K562 (cell line): ENCODE results near the gene HPCAL1. TPM values are rescaled to one million over a fixed set of nuclear protein-coding genes. Genes with fewer than 3 reads are reported as not detected.

Experiments
- ADNP ChIP-seq: fragments of 200-800 bp; sonication (Bioruptor generic); IDR thresholded peaks from 2 replicates; pipeline ENCODE4 v1.6.1; 2016; ENCODE audit warnings: missing genetic modification characterization, missing compliant biosample characterization
- BRF1 ChIP-seq: IDR thresholded peaks from 3 replicates; pipeline ENCODE4 v1.6.1; 2011; ENCODE audit warnings: borderline replicate concordance, mild to moderate bottlenecking; ENCODE audit not compliant: insufficient read length; ENCODE audit errors: extremely low read depth
- DNMT1 ChIP-seq: fragments of 450-650 bp; IDR thresholded peaks from 2 replicates; pipeline ENCODE4 v1.6.1; 2016; ENCODE audit warnings: antibody characterized with exemption, mild to moderate bottlenecking
- E2F3 ChIP-seq: fragments of 250-450 bp; sonication (Bioruptor Pico); IDR thresholded peaks from 2 replicates; pipeline ENCODE4 v1.4.0; 2020; ENCODE audit warnings: mild to moderate bottlenecking
- EP300 ChIP-seq: IDR thresholded peaks from 2 replicates; pipeline ENCODE4 v1.6.1; 2012; ENCODE audit warnings: low read length, improper control_type of control experiment
- ESRRA ChIP-seq: fragments of 450-650 bp; IDR thresholded peaks from 2 replicates; pipeline ENCODE4 v1.6.1; 2014; ENCODE audit warnings: low read depth, mild to moderate bottlenecking, moderate library complexity, borderline replicate concordance
- ETS1 ChIP-seq: conservative IDR thresholded peaks from 2 replicates; pipeline ENCODE4 v1.6.1; 2011; ENCODE audit warnings: low read depth, mild to moderate bottlenecking, low read length; ENCODE audit not compliant: control insufficient read depth
- FOXK2 ChIP-seq, 2 experiments: fragments of 450-650 bp; IDR thresholded peaks in 1 of 2; conservative IDR thresholded peaks in 1 of 2; 2 replicates each; pipeline ENCODE4 v1.6.1; 2016; ENCODE audit warnings: low read depth in 2 of 2, mild to moderate bottlenecking in 1 of 2
- FOXP4 ChIP-seq: sonication (generic); formaldehyde crosslinking; IDR thresholded peaks from 2 replicates; pipeline ENCODE4 v1.8.0; 2022; ENCODE audit warnings: mild to moderate bottlenecking, missing genetic modification reagents, borderline replicate concordance
- HNRNPH1 ChIP-seq: fragments of 200-400 bp; formaldehyde crosslinking; optimal IDR thresholded peaks from 2 replicates; pipeline ENCODE3; 2017; ENCODE audit warnings: low read depth, mild to moderate bottlenecking, low read length, moderate library complexity
- JUND ChIP-seq, 2 experiments: IDR thresholded peaks; 2 replicates in 1 of 2; 3 replicates in 1 of 2; pipeline ENCODE4 v1.6.1; 2011; ENCODE audit warnings: borderline replicate concordance in 2 of 2, low read depth in 2 of 2, low read length in 2 of 2, improper control_type of control experiment in 1 of 2, missing biosample characterization in 1 of 2, missing genetic modification characterization in 1 of 2, missing genetic modification reagents in 1 of 2
- NCOA4 ChIP-seq: fragments of 450-650 bp; IDR thresholded peaks from 2 replicates; pipeline ENCODE4 v1.6.1; 2018; ENCODE audit warnings: mild to moderate bottlenecking; ENCODE audit not compliant: partially characterized antibody
- PHF8 ChIP-seq: fragments of 200-600 bp; sonication (generic); IDR thresholded peaks from 2 replicates; pipeline ENCODE4 v1.6.1; 2012; ENCODE audit warnings: mixed run types, mild to moderate bottlenecking, inconsistent platforms, low read length, moderate library complexity, borderline replicate concordance
- PURB ChIP-seq: sonication (generic); formaldehyde crosslinking; IDR thresholded peaks from 2 replicates; pipeline ENCODE4 v1.9.0; 2021; ENCODE audit warnings: low read depth, mild to moderate bottlenecking, missing genetic modification reagents
- RBFOX2 ChIP-seq: fragments of 200-400 bp; formaldehyde crosslinking; IDR thresholded peaks from 2 replicates; pipeline ENCODE4 v1.6.1; 2017; ENCODE audit warnings: low read depth, mild to moderate bottlenecking, low read length, moderate library complexity
- TBL1XR1 ChIP-seq, 2 experiments: IDR thresholded peaks; 2 replicates each; pipeline ENCODE4 v1.6.1; 2012; ENCODE audit warnings: improper control_type of control experiment in 2 of 2, low read length in 2 of 2, mild to moderate bottlenecking in 1 of 2
- ZKSCAN3 ChIP-seq: fragments of 250-450 bp; sonication (Bioruptor Pico); IDR thresholded peaks from 2 replicates; pipeline ENCODE4 v1.4.0; 2020
- ZNF583 ChIP-seq: fragments of 250-450 bp; sonication (Bioruptor Pico); IDR thresholded peaks from 2 replicates; pipeline ENCODE4 v1.4.0; 2020
- ZNF639 ChIP-seq, 2 experiments: fragments of 200-800 bp in 1 of 2; sonication (Bioruptor generic) in 1 of 2; sonication (generic) in 1 of 2; formaldehyde crosslinking in 1 of 2; IDR thresholded peaks in 1 of 2; conservative IDR thresholded peaks in 1 of 2; 2 replicates each; pipeline versions ENCODE4 v1.5.0 to v1.6.1; 2016 to 2020; ENCODE audit warnings: missing compliant biosample characterization in 1 of 2, missing genetic modification characterization in 1 of 2, missing genetic modification reagents in 1 of 2
- ZNF668 ChIP-seq: fragments of 250-450 bp; sonication (Bioruptor Pico); IDR thresholded peaks from 2 replicates; pipeline ENCODE4 v1.8.0; 2022; ENCODE audit warnings: mild to moderate bottlenecking, inconsistent platforms
- ZZZ3 ChIP-seq: fragments of 450-650 bp; IDR thresholded peaks from 2 replicates; pipeline ENCODE4 v1.6.1; 2016; ENCODE audit warnings: antibody characterized with exemption, mild to moderate bottlenecking, moderate library complexity
- polyA plus RNA-seq, 8 experiments: library from polyadenylated mRNA; depleted of rRNA in 4 of 8; stranded (reverse) in 5 of 8; unstranded in 3 of 8; fragments of >200 nt; fragmentation: Nextera tagmentation in 2 of 8; fragmentation: Illumina TruSeq in 1 of 8; extraction: Ambion mirVana in 2 of 8; extraction: Trizol in 1 of 8; gene quantifications; 2 replicates each; pipeline versions ENCODE4 v1.2.1 to v1.2.3, GENCODE V29; 2011 to 2014; ENCODE audit warnings: inconsistent platforms in 1 of 8, missing spikeins in 1 of 8
- total RNA-seq, 7 experiments: library from RNA; depleted of rRNA in 6 of 7; stranded (reverse); fragments of >200 nt in 6 of 7; fragmentation: Illumina TruSeq in 2 of 7; extraction: Trizol in 2 of 7; gene quantifications; 2 replicates each; pipeline versions ENCODE4 v1.2.1 to v1.2.3, GENCODE V29; 2011 to 2021; ENCODE audit warnings: low replicate concordance in 1 of 7
- TF ChIP-seq, protein P1 (sequence below): sonication (generic); formaldehyde crosslinking; IDR thresholded peaks from 2 replicates; pipeline ENCODE4 v1.8.1; 2023; ENCODE audit warnings: mild to moderate bottlenecking, missing genetic modification reagents, moderate library complexity

HPCAL1 gene
- total and polyA plus RNA-seq, 9 of the 15 experiments (the other 6 are each of a cell fraction or from before 2014, with no cell fraction given) = 2.7 to 65.5 (median 23.9) TPM

- no peak for TF ChIP-seq FOXP4 (CRISPR knock-in tag)
- no peak for TF ChIP-seq ZNF583 (CRISPR knock-in tag)
- no peak for TF ChIP-seq E2F3 (CRISPR knock-in tag)
- peak in 1 of 2 experiments; percentile 40; a peak in 1 of 4 replicates for TF ChIP-seq FOXK2 (conservative IDR thresholded peaks at IDR 0.05 in 1 of 2, IDR thresholded peaks at IDR 0.05 in 1 of 2; ENCODE audit: low read depth in 2 of 2)
- no peak for TF ChIP-seq ADNP (tag)
- TF ChIP-seq TBL1XR1 (IDR thresholded peaks at IDR 0.05; ENCODE audit: low read length in 2 of 2) = peak in 1 of 2 experiments; percentile 63; a peak in 2 of 4 replicates
- no peak for TF ChIP-seq HNRNPH1
- no peak for TF ChIP-seq ZNF668
- no peak for TF ChIP-seq ZZZ3
- TF ChIP-seq PURB (CRISPR knock-in tag) = no peak
- TF ChIP-seq, protein P1, sequence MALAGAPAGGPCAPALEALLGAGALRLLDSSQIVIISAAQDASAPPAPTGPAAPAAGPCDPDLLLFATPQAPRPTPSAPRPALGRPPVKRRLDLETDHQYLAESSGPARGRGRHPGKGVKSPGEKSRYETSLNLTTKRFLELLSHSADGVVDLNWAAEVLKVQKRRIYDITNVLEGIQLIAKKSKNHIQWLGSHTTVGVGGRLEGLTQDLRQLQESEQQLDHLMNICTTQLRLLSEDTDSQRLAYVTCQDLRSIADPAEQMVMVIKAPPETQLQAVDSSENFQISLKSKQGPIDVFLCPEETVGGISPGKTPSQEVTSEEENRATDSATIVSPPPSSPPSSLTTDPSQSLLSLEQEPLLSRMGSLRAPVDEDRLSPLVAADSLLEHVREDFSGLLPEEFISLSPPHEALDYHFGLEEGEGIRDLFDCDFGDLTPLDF (CRISPR knock-in tag) = no peak
- no peak for TF ChIP-seq BRF1
- peak; percentile 60; the same call in 1 of the 2 replicates for TF ChIP-seq ESRRA
- no peak for TF ChIP-seq ETS1
- peak; percentile 11; the same call in 1 of the 2 replicates for TF ChIP-seq PHF8
- peak; percentile 69 for TF ChIP-seq RBFOX2
- TF ChIP-seq EP300 = peak; percentile 83
- TF ChIP-seq NCOA4 = no peak
- TF ChIP-seq JUND (IDR thresholded peaks at IDR 0.05; ENCODE audit: borderline replicate concordance, low read depth, low read length) = peak; percentile 62
- peak; percentile 75; the same call in 1 of the 3 replicates for TF ChIP-seq JUND (tag; IDR thresholded peaks at IDR 0.05; ENCODE audit: borderline replicate concordance, low read depth, low read length)
- TF ChIP-seq ZKSCAN3 (CRISPR knock-in tag) = no peak
- TF ChIP-seq ZNF639 (CRISPR knock-in tag; conservative IDR thresholded peaks at IDR 0.05 in 1 of 2, IDR thresholded peaks at IDR 0.05 in 1 of 2) = no peak; a peak in 1 of 4 replicates
- no peak for TF ChIP-seq DNMT1
Measured at GRCh38 chr2:10307561-10308156, 5.0 kb downstream of the HPCAL1 start (continued).
